Kidney epithelial cell (primary cell): ENCODE data around the gene TADA1. TPM values are rescaled to one million over a fixed set of nuclear protein-coding genes. Genes with fewer than 3 reads are reported as not detected.
A peak's percentile ranks its signal among the peaks of the same experiment; 100 is the strongest.

Experiments
- DNase-seq: peaks from one replicate; pipeline ENCODE4 v3.0.0-alpha.2; 2010; ENCODE audit warnings: low read depth
- H3K27me3 ChIP-seq: 2 replicates; pipeline ENCODE4 v1.6.0; 2011; ENCODE audit warnings: low read length; ENCODE audit not compliant: control insufficient read depth, insufficient read depth
- H3K36me3 ChIP-seq: 2 replicates; pipeline ENCODE4 v1.5.1; 2011; ENCODE audit warnings: low read length; ENCODE audit not compliant: control insufficient read depth, insufficient read depth
- H3K4me3 ChIP-seq: 2 replicates; pipeline ENCODE4 v1.5.1; 2011; ENCODE audit warnings: low read depth, mild to moderate bottlenecking, control low read depth, low read length
- CTCF ChIP-seq: IDR thresholded peaks from 2 replicates; pipeline ENCODE4 v1.5.1; 2011; ENCODE audit warnings: mild to moderate bottlenecking, moderate library complexity, low read length, control low read depth, inconsistent platforms; ENCODE audit not compliant: insufficient read depth, poor library complexity, severe bottlenecking
- total RNA-seq: library from RNA; depleted of rRNA; stranded (reverse); fragments of >200 nt; gene quantifications from 2 replicates; pipeline ENCODE4 v1.2.3, GENCODE V29; 2015

TADA1 gene
- total RNA-seq, 1 donor from 2014 or later, result 14.0 TPM

GRCh38 chr1:166918088-166918955, 42.3 kb upstream of the TADA1 start:
- Histone ChIP-seq H3K4me3 (no peak overlapping the region), H3K27me3 (peaks cover 14% of the 10 kb centered on the region), H3K36me3 (no peaks in the 10 kb centered on the region)
- no peak for DNase-seq
- TF ChIP-seq CTCF, result no peak

GRCh38 chr1:166915941-166916340, 39.9 kb upstream of the TADA1 start:
- peaks cover 7% of the 10 kb centered on the region for H3K27me3 ChIP-seq
- DNase-seq, result peak; percentile 44
- TF ChIP-seq CTCF, result no peak
- H3K36me3 ChIP-seq, result no peaks in the 10 kb centered on the region
- H3K4me3 ChIP-seq, result no peak overlapping the region

- Histone ChIP-seq H3K4me3 (no peak overlapping the region), H3K36me3 (no peaks in the 10 kb centered on the region), H3K27me3 (peaks cover 2% of the 10 kb centered on the region)
- no peak for TF ChIP-seq CTCF
- no peak for DNase-seq
Observed at GRCh38 chr1:166915042-166915441, 39.0 kb upstream of the TADA1 start.

- no peak for TF ChIP-seq CTCF
- Histone ChIP-seq H3K27me3 (no peaks in the 10 kb centered on the region), H3K36me3 (no peaks in the 10 kb centered on the region), H3K4me3 (no peak overlapping the region)
- DNase-seq, result no peak
Observed at GRCh38 chr1:166914111-166914510, 38.0 kb upstream of the TADA1 start.

- TF ChIP-seq CTCF, result no peak
- Histone ChIP-seq H3K27me3 (no peaks in the 10 kb centered on the region), H3K36me3 (no peaks in the 10 kb centered on the region), H3K4me3 (no peak overlapping the region)
- no peak for DNase-seq
Observed at GRCh38 chr1:166911624-166912023, 35.6 kb upstream of the TADA1 start.
